Measurements from ENCODE around the gene CSNK2B.

DNA sequence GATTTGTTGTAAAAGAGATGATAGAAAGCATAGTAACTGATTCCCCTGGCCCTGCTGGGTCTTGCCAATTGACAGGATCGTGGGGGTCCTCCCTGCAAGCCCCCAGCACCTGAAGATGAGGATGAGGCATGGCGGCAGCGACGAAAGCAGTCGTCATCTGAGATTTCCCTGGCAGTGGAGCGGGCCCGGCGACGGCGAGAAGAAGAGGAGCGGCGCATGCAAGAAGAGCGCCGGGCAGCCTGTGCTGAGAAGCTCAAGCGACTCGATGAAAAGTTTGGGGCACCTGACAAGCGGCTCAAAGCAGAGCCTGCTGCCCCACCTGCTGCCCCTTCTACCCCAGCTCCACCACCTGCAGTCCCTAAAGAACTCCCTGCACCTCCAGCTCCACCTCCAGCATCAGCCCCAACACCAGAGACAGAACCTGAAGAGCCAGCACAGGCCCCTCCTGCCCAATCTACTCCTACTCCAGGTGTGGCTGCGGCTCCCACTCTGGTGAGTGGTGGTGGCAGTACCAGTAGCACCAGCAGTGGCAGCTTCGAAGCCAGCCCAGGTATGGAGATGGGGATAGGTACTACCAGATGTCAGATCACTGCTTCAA, 38.1 kb upstream of the CSNK2B start:
- no peak for TF ChIP-seq ZNF384 (IDR thresholded peaks at IDR 0.05)
- TF ChIP-seq ELF4 (IDR thresholded peaks at IDR 0.05), result no peak
